Activated CD4-positive, alpha-beta T cell treated with anti-CD3 and anti-CD28 coated beads for 24 hours (primary cell): ENCODE measurements around the gene LRP11.
"Not testable (repeated sequence)": the region's sequence is repeated elsewhere in the genome, so short reads cannot be mapped to it uniquely, and the experiment has no call there.

Source experiments
- DNase-seq, 2 donors: peaks; one replicate each; pipeline ENCODE4 v3.0.0-alpha.2; 2020; ENCODE audit warnings: low read depth in 2 of 2

The LRP11 gene

DNA sequence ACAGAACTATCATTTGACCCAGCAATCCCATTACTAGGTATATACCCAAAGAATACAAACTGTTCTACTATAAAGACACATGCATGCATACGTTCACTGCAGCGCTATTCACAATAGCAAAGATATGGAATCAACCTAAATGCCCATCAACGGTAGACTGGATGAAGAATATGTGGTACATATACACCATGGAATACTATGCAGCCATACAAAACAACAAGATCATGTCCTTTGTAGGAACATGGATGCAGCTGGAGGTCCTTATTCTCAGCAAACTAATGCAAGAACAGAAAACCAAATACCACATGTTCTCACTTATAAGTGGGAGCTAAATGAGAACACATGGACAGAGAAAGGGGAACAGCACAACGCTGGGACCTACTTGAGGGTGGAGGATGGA, 15.8 kb downstream of the LRP11 start:
- not testable (repeated sequence) for DNase-seq

DNA sequence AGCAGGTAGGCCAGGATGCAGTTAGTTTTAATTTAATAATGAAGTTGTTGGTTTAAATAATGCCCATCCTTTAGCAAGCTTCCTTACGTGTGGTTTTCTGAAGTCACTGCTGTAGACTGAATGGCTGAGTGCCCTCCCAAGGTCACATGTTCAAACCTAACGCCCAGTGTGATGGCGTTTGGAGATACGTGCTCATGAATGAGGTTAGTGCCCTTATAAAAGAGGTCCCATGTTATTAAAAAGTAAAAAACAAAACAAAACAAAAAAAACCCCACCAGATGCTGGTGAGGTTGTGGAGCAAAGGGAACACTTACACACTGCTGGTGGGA, 16.3 kb downstream of the LRP11 start:
- no peak for DNase-seq

- no peak for DNase-seq
Measured at GRCh38 chr6:149846321-149846720, 17.8 kb downstream of the LRP11 start.

DNA sequence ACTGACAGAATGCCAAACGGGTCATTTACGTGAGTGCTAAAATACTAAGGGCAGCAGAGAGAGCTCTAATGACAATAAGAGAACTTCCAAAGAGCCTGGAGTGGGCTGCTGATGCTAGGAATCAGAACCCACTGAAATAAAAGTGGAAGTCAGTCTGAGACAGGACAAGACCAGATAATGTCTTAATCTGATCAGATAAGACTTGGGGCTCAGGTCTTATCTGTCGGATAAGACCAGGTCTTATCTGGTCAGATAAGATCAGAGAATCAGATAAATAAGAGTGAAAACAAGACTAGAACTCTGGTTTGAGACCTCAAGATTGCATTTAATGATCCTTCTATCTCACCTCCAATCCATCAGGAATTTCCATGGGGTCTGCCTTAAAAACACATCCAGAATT, 18.6 kb downstream of the LRP11 start:
- no peak for DNase-seq

- no peak for DNase-seq
Measured at GRCh38 chr6:149844480-149844879, 19.7 kb downstream of the LRP11 start.

DNA sequence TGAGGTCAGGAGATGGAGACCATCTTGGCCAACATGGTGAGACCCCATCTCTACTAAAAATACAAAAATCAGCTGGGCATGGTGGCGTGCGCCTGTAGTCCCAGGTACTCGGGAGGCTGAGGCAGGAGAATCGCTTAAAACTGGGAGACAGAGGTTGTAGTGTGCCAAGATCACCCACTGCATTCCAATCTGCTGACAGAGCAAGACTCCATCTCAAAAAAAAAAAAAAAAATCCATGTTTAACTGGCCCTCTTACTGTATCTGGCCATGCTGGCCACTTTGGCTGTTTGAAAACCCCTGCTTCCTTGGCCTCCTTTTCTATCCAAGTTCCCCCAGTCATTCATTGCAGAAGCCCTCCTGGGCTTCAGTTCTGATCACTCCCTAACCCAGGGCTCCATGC, 20.1 kb downstream of the LRP11 start:
- DNase-seq: not testable (repeated sequence)

- no peak for DNase-seq
Measured at GRCh38 chr6:149843051-149843633, 21.0 kb downstream of the LRP11 start.

DNA sequence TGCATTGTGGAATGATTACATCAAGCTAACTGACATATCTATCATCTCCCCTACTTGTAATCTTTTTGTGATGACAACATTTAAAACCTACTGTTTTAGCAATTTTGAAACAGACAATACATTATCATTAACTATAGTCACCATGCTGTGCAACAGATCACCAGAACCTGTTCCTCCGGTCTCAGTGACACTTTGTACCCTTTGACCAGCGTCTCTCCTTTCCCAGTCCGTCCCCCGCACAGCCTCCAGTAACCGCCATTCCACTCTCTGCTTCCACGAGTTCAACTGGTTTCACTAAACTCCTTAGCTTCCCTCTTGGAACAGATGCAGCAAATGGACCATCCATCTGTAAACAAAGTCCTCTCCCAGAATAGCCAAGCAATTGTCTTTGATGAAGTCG, 21.8 kb downstream of the LRP11 start:
- DNase-seq: no peak

- peak; percentile 31 to 37 for DNase-seq
Measured at GRCh38 chr6:149840345-149841075, 23.6 kb downstream of the LRP11 start.

DNA sequence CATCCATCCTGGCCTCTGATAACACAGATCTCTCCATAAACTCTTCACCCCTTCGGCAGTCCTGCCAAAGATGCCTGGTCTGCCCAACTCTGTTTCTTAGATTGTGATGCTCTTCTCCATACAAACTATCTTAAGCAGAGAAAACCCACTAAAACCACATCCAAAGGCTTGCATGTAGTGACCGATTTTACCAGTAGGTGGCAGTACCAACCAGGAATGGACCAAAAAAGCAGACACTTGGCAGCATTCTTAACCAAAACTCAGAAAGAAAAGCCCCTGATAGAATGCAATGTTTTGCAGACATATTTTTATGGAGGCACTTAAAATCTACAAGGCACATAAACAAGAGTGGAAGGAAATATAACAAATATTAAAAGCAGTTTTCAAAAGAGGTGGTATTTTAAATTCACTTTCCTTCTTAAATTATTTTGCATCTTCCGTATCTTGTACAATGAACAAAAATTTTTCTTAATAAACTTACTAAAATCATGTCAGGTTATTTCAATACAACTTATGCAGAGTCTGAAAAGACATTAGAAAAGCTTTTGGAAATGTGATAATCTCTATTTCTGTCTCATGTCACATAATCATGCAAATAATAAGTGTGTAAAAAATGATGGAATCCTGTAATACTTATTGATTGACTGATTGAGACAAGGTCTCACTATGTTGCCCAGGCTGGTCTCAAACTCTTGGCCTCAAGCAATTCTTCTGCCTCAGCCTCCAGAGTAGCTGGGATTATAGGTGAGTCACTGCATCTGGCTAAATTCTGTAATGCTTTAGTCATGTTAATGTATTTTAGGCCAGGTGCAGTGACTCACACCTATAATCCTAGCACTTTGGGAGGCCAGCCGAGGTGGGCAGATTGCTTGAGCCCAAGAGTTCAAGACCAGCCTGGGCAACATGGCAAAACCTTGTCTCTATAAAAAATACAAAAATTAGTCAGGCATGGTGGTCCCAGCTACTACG, 29.4 kb downstream of the LRP11 start:
- DNase-seq: peak; percentile 57 to 61

- DNase-seq: no peak
Measured at GRCh38 chr6:149833651-149834050, 30.5 kb downstream of the LRP11 start.

DNA sequence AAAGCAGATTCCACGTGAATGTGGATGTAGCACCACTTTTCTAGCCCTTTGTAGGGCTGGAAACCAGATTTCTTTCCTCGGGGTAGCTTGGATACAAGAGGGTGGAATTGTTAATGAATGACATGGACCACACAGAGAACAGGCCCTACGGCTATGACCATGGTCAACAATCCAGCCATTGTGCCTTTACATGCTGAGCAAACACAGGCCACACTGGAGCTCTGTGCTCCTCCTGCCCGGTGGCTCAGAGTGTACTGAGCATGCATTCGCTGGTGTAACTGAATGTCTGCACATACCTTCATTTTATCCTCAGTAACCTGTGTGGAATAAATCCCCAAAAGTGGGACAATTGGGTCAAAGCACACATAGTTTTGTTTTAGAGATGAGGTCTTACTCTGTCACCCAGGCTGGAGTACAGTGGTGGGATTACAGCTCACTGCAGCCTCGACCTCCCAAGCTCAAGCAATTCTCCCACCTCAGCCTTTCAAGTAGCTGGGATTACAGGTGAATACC, 32.8 kb downstream of the LRP11 start:
- no peak for DNase-seq

DNA sequence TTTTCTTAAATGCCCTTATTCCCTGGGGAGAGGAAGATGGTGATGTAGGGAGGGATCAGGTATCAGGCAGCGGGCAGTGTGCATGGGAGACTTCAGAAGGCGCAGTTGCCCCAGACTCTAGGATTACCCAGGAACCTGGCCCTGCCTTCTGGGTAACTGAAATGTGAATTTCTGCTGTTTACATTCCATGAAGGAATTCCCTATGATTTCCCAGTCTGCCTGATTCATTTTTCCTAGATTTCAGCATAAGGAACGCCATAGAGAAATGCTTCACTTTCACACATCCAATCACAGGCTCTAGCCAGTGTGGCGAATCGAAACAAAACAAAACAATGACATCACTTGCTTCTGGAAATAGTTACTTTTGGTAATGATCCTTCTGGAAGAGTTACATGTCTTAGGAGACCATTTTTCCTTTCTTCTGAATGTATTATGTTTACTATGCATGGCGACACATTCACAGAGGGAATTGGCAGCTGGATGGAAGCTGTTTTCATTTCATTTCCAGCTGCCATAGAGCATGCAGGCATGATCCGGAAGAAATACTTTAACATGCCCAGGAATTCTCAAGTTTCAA, 33.3 kb downstream of the LRP11 start:
- DNase-seq: no peak

DNA sequence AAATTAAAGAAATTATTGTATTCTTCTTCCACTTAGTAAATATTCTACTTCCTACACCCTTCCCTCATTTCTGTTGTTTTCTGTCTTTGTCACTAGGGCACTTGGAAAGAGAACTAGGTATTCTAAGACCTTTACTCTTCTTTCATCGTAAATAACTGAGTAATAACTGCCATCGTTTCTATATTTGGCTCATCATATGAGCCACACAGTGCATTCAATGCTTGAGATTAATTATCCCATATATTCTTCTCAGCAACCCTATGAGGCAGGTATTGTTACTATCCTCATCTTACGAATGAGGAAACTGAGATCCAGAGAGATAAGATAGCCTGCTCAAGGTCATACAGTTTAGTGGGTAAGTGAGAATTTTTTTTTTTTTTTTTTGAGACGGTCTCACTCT, 38.9 kb downstream of the LRP11 start:
- no peak for DNase-seq

DNA sequence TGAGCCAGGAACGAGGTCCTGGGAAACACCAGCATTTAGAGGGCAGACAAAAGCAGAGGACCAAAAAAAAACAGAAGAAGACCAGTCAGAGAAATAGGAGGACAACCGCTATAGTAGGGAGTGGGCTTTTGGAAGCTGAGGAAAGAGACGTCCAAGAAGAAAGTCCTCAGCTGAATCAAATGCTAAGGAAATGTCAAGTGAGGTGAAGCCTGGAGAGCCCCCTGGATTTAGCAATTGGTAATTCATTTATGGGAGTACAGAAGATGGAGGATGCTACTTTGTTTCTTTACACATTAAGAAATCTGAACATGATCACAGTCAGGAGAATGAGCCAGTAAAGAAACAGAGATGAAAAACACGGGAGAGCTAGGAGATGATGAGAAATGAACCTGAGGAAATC, 41.1 kb downstream of the LRP11 start:
- DNase-seq: no peak

DNA sequence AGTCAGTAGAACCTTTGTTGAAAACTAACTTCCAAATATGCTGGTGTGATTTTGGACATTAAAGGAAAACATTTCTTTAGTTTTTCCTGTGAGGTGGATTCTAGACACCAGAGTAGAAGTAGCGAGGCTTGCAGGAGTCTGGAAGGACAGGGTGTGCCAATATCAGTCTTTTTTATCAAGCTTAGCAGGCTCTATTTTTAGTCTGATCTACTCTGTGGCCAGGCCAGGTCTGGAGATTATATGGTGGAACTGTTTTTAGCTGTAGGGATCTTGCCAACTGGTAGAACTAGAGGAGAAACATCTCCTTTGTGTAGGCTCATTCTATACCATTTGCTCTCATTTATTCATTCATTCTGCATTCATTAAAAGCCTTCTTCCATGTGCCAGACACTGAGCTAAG, 42.7 kb downstream of the LRP11 start:
- DNase-seq: no peak

GRCh38 chr6:149820506-149820905, 43.7 kb downstream of the LRP11 start:
- no peak for DNase-seq

- no peak for DNase-seq
Measured at GRCh38 chr6:149815788-149816187, 48.4 kb downstream of the LRP11 start.

- DNase-seq: no peak
Measured at GRCh38 chr6:149813351-149813750, 50.8 kb downstream of the LRP11 start.

- no peak for DNase-seq
Measured at GRCh38 chr6:149809798-149810197, 54.4 kb downstream of the LRP11 start.

GRCh38 chr6:149806127-149806526, 58.0 kb downstream of the LRP11 start:
- DNase-seq: no peak

DNA sequence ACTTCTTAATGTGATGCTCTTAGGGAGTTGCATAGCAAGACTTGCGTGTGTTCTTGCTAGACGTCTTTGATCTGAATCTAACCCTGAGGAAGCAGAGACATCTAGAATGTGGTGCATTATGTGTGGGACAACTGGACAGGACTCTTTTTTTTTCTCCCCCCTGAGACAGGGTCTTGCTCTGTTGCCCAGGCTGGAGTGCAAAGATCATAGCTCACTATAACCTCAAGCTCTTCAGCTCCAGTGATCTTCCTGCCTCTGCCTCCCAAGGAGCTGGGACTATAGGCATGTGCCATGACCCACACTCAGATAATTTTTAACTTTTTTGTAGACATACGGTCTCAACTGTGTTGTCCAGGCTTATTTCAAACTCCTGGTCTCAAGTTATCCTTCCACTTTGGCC, 80.6 kb downstream of the LRP11 start:
- no peak for DNase-seq
